ENCODE data around the gene ZNF609. TPM values are rescaled to one million over a fixed set of nuclear protein-coding genes. Genes with fewer than 3 reads are reported as not detected.
A peak's percentile ranks its signal among the peaks of the same experiment; 100 is the strongest.

ZNF609 gene
- total and polyA plus RNA-seq, 10 of the 15 experiments (the other 5 are each of a cell fraction or from before 2014, with no cell fraction given): 5.1 to 35.3 (median 13.6) TPM

DNA sequence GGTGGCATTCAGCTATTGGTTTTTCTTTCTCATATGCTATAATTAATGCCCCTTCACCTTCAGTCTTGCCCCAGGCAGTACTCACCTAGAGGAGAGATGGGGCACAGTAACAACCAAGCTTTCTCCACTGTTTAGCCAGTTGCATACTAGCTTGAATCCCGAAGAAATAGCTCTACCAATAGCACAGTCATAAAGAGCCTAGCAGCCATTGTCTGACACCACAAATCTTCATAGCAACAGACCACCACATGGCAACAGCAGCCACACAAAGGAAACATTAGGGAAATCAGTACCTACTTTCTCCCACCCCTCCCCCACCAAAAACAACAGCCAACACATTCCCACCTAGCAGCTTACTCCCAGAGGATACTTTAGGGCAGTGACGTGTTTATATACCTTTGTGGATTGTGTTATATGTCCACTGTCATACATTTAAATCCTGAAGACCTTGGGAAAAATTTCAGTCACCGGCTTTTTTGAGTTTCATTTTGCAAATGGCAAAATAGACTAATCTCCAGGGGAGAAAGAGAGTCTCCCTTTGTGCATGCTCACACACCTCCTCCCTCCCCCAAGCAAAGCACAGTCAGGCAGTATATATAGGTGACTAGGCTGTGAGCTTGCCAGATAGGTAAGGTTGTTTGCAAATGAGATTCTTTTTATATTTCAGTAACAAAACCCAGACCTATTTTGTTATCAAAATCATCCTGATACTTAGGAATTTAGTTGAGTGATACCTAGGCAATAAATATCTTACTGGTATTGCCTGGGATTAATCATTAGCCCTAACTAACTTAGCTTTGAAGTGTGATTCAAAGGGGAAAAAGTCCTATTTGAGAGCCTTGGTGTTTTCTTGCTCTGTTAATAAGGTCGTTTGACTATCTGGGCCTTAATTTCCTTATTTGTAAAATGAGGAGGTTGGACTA is 174.5 kb downstream of the ZNF609 start (continued):
- TF ChIP-seq, protein P1, sequence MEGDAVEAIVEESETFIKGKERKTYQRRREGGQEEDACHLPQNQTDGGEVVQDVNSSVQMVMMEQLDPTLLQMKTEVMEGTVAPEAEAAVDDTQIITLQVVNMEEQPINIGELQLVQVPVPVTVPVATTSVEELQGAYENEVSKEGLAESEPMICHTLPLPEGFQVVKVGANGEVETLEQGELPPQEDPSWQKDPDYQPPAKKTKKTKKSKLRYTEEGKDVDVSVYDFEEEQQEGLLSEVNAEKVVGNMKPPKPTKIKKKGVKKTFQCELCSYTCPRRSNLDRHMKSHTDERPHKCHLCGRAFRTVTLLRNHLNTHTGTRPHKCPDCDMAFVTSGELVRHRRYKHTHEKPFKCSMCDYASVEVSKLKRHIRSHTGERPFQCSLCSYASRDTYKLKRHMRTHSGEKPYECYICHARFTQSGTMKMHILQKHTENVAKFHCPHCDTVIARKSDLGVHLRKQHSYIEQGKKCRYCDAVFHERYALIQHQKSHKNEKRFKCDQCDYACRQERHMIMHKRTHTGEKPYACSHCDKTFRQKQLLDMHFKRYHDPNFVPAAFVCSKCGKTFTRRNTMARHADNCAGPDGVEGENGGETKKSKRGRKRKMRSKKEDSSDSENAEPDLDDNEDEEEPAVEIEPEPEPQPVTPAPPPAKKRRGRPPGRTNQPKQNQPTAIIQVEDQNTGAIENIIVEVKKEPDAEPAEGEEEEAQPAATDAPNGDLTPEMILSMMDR (IDR thresholded peaks at IDR 0.05 in 2 of 3, conservative IDR thresholded peaks at IDR 0.05 in 1 of 3; ENCODE audit: control insufficient read depth in 2 of 3, extremely low read depth in 1 of 3, insufficient read depth in 1 of 3, low read depth in 3 of 3, low read length in 3 of 3): no peak
- TF ChIP-seq GABPA (IDR thresholded peaks at IDR 0.05; ENCODE audit: low read depth) (0 out of 2 replicates have a peak, but pooled peaks have one; percentile 2), YY1 (IDR thresholded peaks at IDR 0.05; ENCODE audit: low read depth, low read length) (peak; percentile 94), HDAC2 (IDR thresholded peaks at IDR 0.05) (no peak), NR2C1 (IDR thresholded peaks at IDR 0.05) (no peak), RUNX3 (IDR thresholded peaks at IDR 0.05; ENCODE audit: low read length) (peak; percentile 99), SUZ12 (IDR thresholded peaks at IDR 0.05; ENCODE audit: unreplicated experiment) (no peak), NFIC (IDR thresholded peaks at IDR 0.05; ENCODE audit: low read depth, low read length) (peak; percentile 90), CHD2 (IDR thresholded peaks at IDR 0.05; ENCODE audit: borderline replicate concordance, low read depth, low read length) (peak; percentile 89; the same call in 1 of the 2 replicates), ZSCAN29 (IDR thresholded peaks at IDR 0.05) (no peak; the same call in 1 of the 2 replicates), ATF7 (IDR thresholded peaks at IDR 0.05; ENCODE audit: low read depth) (peak; percentile 79), RCOR1 (conservative IDR thresholded peaks at IDR 0.05; ENCODE audit: low read depth, low read length) (peak; percentile 53; the same call in 1 of the 2 replicates)
- TF ChIP-seq, protein P2, sequence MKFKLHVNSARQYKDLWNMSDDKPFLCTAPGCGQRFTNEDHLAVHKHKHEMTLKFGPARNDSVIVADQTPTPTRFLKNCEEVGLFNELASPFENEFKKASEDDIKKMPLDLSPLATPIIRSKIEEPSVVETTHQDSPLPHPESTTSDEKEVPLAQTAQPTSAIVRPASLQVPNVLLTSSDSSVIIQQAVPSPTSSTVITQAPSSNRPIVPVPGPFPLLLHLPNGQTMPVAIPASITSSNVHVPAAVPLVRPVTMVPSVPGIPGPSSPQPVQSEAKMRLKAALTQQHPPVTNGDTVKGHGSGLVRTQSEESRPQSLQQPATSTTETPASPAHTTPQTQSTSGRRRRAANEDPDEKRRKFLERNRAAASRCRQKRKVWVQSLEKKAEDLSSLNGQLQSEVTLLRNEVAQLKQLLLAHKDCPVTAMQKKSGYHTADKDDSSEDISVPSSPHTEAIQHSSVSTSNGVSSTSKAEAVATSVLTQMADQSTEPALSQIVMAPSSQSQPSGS (IDR thresholded peaks at IDR 0.05; ENCODE audit: low read length): peak; percentile 85
- TF ChIP-seq, protein P3, sequence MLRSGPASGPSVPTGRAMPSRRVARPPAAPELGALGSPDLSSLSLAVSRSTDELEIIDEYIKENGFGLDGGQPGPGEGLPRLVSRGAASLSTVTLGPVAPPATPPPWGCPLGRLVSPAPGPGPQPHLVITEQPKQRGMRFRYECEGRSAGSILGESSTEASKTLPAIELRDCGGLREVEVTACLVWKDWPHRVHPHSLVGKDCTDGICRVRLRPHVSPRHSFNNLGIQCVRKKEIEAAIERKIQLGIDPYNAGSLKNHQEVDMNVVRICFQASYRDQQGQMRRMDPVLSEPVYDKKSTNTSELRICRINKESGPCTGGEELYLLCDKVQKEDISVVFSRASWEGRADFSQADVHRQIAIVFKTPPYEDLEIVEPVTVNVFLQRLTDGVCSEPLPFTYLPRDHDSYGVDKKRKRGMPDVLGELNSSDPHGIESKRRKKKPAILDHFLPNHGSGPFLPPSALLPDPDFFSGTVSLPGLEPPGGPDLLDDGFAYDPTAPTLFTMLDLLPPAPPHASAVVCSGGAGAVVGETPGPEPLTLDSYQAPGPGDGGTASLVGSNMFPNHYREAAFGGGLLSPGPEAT (IDR thresholded peaks at IDR 0.05; ENCODE audit: low read depth): peak; percentile 91
- TF ChIP-seq, protein P4, sequence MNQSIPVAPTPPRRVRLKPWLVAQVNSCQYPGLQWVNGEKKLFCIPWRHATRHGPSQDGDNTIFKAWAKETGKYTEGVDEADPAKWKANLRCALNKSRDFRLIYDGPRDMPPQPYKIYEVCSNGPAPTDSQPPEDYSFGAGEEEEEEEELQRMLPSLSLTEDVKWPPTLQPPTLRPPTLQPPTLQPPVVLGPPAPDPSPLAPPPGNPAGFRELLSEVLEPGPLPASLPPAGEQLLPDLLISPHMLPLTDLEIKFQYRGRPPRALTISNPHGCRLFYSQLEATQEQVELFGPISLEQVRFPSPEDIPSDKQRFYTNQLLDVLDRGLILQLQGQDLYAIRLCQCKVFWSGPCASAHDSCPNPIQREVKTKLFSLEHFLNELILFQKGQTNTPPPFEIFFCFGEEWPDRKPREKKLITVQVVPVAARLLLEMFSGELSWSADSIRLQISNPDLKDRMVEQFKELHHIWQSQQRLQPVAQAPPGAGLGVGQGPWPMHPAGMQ (IDR thresholded peaks at IDR 0.05; ENCODE audit: borderline replicate concordance): peak; percentile 44; the same call in 1 of the 2 replicates
- TF ChIP-seq, protein P5, sequence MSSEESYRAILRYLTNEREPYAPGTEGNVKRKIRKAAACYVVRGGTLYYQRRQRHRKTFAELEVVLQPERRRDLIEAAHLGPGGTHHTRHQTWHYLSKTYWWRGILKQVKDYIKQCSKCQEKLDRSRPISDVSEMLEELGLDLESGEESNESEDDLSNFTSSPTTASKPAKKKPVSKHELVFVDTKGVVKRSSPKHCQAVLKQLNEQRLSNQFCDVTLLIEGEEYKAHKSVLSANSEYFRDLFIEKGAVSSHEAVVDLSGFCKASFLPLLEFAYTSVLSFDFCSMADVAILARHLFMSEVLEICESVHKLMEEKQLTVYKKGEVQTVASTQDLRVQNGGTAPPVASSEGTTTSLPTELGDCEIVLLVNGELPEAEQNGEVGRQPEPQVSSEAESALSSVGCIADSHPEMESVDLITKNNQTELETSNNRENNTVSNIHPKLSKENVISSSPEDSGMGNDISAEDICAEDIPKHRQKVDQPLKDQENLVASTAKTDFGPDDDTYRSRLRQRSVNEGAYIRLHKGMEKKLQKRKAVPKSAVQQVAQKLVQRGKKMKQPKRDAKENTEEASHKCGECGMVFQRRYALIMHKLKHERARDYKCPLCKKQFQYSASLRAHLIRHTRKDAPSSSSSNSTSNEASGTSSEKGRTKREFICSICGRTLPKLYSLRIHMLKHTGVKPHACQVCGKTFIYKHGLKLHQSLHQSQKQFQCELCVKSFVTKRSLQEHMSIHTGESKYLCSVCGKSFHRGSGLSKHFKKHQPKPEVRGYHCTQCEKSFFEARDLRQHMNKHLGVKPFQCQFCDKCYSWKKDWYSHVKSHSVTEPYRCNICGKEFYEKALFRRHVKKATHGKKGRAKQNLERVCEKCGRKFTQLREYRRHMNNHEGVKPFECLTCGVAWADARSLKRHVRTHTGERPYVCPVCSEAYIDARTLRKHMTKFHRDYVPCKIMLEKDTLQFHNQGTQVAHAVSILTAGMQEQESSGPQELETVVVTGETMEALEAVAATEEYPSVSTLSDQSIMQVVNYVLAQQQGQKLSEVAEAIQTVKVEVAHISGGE (CRISPR knock-in tag; IDR thresholded peaks at IDR 0.05): no peak
- TF ChIP-seq, protein P6, sequence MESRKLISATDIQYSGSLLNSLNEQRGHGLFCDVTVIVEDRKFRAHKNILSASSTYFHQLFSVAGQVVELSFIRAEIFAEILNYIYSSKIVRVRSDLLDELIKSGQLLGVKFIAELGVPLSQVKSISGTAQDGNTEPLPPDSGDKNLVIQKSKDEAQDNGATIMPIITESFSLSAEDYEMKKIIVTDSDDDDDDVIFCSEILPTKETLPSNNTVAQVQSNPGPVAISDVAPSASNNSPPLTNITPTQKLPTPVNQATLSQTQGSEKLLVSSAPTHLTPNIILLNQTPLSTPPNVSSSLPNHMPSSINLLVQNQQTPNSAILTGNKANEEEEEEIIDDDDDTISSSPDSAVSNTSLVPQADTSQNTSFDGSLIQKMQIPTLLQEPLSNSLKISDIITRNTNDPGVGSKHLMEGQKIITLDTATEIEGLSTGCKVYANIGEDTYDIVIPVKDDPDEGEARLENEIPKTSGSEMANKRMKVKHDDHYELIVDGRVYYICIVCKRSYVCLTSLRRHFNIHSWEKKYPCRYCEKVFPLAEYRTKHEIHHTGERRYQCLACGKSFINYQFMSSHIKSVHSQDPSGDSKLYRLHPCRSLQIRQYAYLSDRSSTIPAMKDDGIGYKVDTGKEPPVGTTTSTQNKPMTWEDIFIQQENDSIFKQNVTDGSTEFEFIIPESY (IDR thresholded peaks at IDR 0.05): no peak
